Hematopoietic multipotent progenitor cell treated with erythropoietin and hydrocortisone succinate and interleukin-3 and kit ligand, for 4 days (in vitro differentiated cells): Measurements from ENCODE around the gene RPRD1A.
A peak's percentile ranks its signal among the peaks of the same experiment; 100 is the strongest.
"Not testable (repeated sequence)": the region's sequence is repeated elsewhere in the genome, so short reads cannot be mapped to it uniquely, and the experiment has no call there.

Experiments
- DNase-seq: peaks from one replicate; pipeline ENCODE4 v3.0.0-alpha.2; 2015

RPRD1A gene, protein sequence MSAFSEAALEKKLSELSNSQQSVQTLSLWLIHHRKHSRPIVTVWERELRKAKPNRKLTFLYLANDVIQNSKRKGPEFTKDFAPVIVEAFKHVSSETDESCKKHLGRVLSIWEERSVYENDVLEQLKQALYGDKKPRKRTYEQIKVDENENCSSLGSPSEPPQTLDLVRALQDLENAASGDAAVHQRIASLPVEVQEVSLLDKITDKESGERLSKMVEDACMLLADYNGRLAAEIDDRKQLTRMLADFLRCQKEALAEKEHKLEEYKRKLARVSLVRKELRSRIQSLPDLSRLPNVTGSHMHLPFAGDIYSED

GRCh38 chr18:36067055-36067957, at the start of gene RPRD1A:
RPRD1A (minus strand) TSS chr18:36067559; CDS start chr18:36067404, 155 bp downstream.
- DNase-seq: peak; percentile 98

DNA sequence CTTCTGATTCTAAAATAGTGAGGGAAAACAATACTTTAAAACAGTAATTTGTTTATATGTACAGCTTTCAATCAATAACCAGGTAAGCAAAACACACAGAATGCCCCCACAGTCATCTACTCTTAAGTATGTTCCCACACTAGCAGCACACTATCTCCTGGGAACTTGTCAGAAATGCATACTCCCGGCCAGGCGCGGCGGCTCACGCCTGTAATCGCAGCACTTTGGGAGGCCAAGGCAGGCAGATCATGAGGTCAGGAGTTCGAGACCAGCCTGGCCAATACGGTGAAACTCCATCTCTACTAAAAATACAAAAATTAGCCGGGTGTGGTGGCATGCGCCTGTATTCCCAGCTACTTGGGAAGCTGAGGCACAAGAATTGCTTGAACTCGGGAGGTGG, 49.4 kb upstream of the RPRD1A start:
- not testable (repeated sequence) for DNase-seq

GRCh38 chr18:36114738-36115137, 47.4 kb upstream of the RPRD1A start:
- no peak for DNase-seq

DNA sequence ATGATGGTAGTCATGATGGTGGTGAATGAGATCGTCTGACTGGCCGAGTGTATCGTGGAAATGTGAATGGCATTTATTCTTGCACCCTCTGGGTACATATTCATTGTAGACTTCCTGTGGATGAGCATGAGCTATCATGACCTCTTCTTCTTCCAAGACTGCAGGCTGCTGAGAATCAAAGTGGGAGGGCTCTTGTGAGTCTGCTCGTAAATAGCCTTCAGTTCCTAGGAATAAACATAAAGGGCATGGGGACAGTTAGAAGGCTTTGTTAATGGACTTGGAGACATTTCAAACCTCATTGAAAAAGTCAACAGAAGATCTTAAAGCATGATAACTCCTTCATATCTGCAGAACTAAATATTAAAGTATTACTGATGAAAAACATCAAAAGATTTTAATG, 46.9 kb upstream of the RPRD1A start:
- no peak for DNase-seq

GRCh38 chr18:36112302-36112701, 44.9 kb upstream of the RPRD1A start:
- DNase-seq: no peak

GRCh38 chr18:36109737-36110136, 42.4 kb upstream of the RPRD1A start:
- DNase-seq: no peak

DNA sequence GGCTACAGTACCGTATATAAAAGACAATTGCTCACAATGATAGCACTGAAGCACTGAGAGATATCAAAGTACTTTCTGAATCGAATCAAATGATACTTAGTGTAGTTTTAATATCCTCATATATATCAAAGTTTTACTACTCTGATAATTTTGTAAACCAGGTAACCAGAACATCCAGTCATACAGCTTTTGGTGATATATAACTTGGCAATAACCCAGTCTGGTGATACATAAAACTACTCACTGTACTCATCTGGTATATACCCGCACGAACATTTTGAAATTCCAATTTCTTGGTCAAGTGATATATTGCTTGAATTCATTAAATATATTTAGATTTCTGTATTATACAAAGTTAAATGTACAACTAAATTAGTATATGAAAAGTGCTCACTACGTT, 41.2 kb upstream of the RPRD1A start:
- no peak for DNase-seq

- DNase-seq: no peak
Measured at GRCh38 chr18:36108196-36108595, 40.8 kb upstream of the RPRD1A start.

GRCh38 chr18:36107477-36107876, 40.1 kb upstream of the RPRD1A start:
- DNase-seq: no peak

- DNase-seq: no peak
Measured at GRCh38 chr18:36104749-36105148, 37.4 kb upstream of the RPRD1A start.

DNA sequence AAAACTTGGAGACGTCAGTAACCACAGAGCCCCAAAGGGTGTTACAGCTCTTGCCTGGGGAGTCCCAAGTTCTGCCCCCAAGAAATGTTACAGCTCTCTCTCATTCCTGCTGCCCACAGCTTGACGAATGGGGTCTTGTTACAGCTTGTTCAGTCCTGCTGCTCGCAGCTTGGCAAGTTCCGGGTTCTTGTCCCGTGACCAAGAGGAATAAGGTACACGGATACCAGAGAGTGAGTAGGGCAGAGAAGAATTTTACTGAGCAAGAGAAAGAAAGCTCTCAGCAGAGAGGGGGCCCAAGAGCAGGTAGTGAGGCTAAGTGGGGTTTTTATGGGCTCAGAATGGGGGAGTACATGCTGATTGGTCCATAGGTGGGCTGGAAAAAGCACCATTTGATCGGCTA, 34.6 kb upstream of the RPRD1A start:
- no peak for DNase-seq

GRCh38 chr18:36099311-36099710, 32.0 kb upstream of the RPRD1A start:
- peak; percentile 31 for DNase-seq

GRCh38 chr18:36096955-36097354, 29.6 kb upstream of the RPRD1A start:
- no peak for DNase-seq

DNA sequence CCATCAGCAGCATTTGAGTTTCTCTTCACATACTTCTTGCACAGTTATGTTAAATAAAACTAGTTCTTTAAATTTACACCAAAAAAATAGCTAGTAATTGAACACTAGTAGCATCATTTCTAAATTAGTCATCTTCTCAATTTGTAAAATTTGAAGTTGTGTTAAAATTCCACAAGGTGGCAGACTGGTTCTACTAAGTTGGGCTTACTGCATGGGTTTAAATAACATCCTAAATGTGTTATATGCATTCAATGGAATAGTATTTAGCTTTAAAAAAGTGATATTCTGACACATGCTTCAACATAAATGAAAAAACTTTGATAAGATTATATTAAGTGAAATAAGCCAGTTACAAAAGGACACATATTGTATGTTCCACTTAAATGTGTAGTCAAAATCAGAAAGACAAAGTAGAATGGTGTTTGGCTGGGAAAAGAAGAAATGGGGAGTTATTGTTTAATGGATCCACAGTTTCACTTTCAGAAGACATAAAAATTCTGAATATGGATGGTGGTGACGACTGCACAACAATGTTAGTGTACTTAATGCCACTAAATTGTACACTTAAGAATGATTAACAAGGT, 28.7 kb upstream of the RPRD1A start:
- peak; percentile 84 for DNase-seq

DNA sequence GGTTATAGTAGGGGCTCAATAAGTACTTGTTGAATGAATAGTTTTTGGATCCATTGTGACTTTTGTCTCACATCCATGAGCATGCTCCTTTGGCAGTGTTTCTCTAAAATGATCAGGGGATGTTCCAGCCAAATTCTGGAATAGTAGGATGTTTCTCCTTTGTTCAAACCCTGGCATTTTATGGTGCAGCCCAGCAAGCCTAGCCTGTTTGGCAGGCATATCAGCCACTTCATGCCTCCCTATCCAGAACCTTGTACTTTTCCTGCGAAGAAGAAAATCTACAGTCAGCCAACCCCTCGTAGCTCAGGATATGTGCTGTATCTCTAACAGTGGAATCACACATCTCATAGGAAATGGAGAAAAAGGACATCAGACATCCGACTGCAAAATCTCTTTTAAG, 27.1 kb upstream of the RPRD1A start:
- DNase-seq: no peak

DNA sequence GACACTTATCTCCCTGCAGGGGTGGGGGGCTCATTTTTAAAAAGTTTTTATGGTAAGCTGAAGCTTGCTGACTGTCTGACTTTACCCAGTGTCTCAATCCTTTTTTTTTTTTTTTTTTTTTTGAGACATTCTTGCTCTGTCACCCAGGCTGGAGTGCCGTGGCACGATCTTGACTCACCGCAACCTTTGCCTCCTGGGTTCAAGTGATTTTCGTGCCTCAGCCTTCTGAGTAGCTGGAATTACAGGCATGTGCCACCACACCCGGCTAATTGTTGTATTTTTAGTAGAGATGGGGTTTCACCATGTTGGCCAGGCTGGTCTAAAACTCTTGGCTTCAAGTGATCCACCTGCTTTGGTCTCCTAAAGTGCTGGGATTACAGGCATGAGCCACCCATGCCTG, 24.8 kb upstream of the RPRD1A start:
- DNase-seq: not testable (repeated sequence)

GRCh38 chr18:36089001-36089400, 21.6 kb upstream of the RPRD1A start:
- DNase-seq: no peak

GRCh38 chr18:36088256-36088655, 20.9 kb upstream of the RPRD1A start:
- DNase-seq: no peak

DNA sequence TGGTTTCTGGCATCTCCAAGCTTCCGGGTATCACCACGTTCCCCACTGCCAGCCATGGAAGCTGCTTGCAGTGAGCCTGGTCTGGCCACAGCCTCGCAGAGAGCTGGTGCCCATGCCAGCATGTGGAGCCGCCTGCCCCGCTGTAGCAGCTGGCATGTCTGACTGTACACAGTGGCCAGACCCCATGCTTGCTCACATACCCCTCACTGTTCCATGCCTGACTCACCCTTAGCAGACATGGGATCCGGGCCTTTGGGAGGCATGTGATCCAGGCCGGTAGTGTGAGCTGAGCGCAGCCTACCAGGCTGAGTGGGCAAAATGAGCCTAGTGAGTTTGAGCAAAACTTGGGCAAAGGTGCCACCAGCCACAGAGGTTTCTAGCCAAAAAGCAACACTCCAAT, 18.8 kb upstream of the RPRD1A start:
- no peak for DNase-seq

- no peak for DNase-seq
Measured at GRCh38 chr18:36085195-36085594, 17.8 kb upstream of the RPRD1A start.

DNA sequence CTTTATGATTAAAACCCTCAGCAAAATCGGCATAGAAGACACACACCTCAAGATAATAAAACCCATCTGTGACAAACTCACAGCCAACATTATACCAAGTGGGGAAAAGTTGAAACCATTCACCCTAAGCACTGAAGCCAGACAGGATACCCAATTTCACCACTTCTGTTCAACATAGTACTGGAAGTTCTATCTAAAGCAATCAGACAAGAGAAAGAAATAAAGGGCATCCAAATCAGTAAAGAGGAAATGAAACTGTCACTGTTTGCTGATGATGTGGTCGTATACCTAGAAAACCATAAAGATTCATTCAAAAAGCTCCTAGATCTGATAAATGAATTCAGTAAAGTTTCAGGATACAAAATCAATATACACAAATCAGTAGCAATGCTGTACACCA, 16.4 kb upstream of the RPRD1A start:
- no peak for DNase-seq

- not testable (repeated sequence) for DNase-seq
Measured at GRCh38 chr18:36081118-36081517, 13.8 kb upstream of the RPRD1A start.

DNA sequence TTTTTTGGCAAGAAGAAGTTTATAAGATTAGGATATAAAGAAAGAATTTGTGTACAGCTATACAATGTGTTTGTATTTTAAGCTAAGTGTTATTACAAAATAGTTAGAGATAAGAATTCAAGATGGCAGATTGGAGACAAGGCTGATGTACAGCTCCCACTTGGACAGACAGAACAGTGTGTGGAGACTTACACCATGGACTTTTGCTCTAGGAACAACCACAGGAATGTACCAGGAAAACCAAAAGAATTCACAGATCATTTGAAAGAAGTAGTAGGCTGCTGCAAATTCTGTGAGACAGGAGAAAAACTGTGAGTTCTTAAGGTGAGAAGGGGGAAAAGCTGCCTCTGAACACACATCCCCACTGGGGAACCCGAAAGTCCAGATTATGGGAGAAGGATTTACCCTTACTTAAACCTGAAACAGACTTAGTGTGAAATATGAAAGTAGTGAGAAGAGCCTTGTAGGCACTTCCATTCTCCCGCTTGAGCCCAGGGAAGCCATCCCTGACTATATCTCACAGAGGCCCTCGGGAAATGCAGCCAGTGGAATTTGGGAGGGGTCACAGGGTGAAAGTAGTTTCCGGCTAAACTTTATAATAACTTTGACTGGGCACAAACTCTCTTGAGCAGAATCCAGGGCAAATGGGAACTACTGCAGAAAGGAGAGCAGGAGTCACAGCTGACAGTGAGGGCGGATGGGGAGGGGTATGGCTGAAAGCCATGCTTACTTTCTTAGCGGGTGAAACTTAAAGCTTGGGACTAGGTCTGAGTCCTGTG, 11.6 kb upstream of the RPRD1A start:
- DNase-seq: no peak
